Parathyroid adenoma (tissue), 2 donors: ENCODE measurements around the gene ELL.

Experiments
- H2AFZ ChIP-seq: fragments of 300-600 bp; sonication (generic); one replicate; pipeline ENCODE4 v1.7.0; 2017; ENCODE audit warnings: antibody characterized with exemption, mild to moderate bottlenecking
- H3K27ac ChIP-seq: fragments of 300-600 bp; sonication (generic); one replicate; pipeline ENCODE4 v1.7.0; 2017
- H3K27me3 ChIP-seq: fragments of 300-600 bp; sonication (generic); one replicate; pipeline ENCODE4 v1.7.0; 2017; ENCODE audit warnings: low read length; ENCODE audit not compliant: control insufficient read depth, insufficient read depth
- H3K36me3 ChIP-seq: fragments of 300-600 bp; sonication (generic); one replicate; pipeline ENCODE4 v1.7.0; 2017; ENCODE audit warnings: low read length; ENCODE audit not compliant: control insufficient read depth, insufficient read depth
- H3K4me1 ChIP-seq: fragments of 300-600 bp; sonication (generic); one replicate; pipeline ENCODE4 v1.7.0; 2017; ENCODE audit warnings: control low read depth
- H3K4me2 ChIP-seq: fragments of 300-600 bp; sonication (generic); one replicate; pipeline ENCODE4 v1.7.0; 2017; ENCODE audit warnings: low read length
- H3K4me3 ChIP-seq: fragments of 300-600 bp; sonication (generic); one replicate; pipeline ENCODE4 v1.7.0; 2017; ENCODE audit warnings: low read depth, low read length
- H3K79me2 ChIP-seq: fragments of 300-600 bp; sonication (generic); one replicate; pipeline ENCODE4 v1.7.0; 2017; ENCODE audit warnings: control low read depth
- H3K9ac ChIP-seq: fragments of 300-600 bp; sonication (generic); one replicate; pipeline ENCODE4 v1.7.0; 2017; ENCODE audit warnings: mild to moderate bottlenecking
- H3K9me3 ChIP-seq: fragments of 300-600 bp; sonication (generic); one replicate; pipeline ENCODE4 v1.7.0; 2017; ENCODE audit warnings: low read length; ENCODE audit not compliant: control insufficient read depth
- CTCF ChIP-seq: fragments of 300-600 bp; sonication (generic); IDR thresholded peaks from one replicate; pipeline ENCODE4 v1.7.0; 2017; ENCODE audit warnings: antibody characterized with exemption, mild to moderate bottlenecking
- donor health status: primary hyperparathyroidism.

Gene ELL

GRCh38 chr19:18418029-18418482 lies 103.8 kb downstream of the ELL start:
- H3K27ac ChIP-seq, result peak overlapping the region; percentile 88
- H3K27me3 ChIP-seq, result no peaks in the 10 kb centered on the region
- no peak for TF ChIP-seq CTCF
- H2AFZ ChIP-seq, result peak overlapping the region; percentile 93
- H3K9me3 ChIP-seq, result no peaks in the 10 kb centered on the region
- no peaks in the 10 kb centered on the region for H3K36me3 ChIP-seq
- peak overlapping the region; percentile 63 for H3K4me3 ChIP-seq
- peaks cover 20% of the 10 kb centered on the region for H3K4me1 ChIP-seq
- no peak overlapping the region for H3K9ac ChIP-seq
- H3K4me2 ChIP-seq, result peak overlapping the region; percentile 90
- no peaks in the 10 kb centered on the region for H3K79me2 ChIP-seq

DNA sequence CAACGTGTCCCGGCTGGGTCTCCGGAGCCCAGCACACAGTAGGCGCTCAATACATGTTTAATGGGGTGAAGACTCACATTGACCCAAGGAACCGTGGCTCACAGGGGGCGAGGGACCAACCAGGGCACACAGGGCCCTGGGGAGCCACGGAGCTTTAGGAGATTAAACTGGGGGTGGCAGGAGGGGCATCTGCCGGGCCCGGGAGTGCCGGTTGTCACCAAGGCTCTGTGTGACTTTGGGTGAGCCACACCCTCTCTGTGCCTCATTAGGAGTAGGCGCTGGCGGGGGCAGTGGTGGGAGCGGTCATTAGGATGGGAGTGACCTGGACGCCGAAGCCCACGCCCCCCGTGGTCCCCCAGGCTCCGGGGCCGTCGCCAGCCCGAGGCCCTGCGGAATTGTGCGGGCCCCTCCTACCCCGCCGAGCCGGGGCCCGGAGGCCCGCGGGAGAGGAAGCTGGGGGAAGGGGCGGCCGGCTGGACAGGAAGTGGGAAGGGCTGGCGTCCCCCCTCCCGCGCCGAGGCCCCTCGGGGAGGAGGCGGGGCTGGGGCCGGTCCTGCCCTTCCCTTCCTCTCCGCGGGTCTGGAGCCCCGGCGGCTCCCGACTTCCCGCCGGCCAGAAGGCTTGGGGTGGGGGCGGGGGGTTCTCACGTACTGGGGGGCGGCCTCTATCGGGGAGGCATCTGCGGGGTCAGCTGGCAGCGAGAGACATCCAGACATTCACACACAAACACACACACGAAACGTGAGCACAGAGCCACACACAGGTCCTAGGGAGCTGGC lies 104.4 kb downstream of the ELL start:
- Histone ChIP-seq H3K79me2 (no peaks in the 10 kb centered on the region), H3K4me1 (peaks cover 20% of the 10 kb centered on the region), H3K4me2 (peak overlapping the region; percentile 90), H3K27ac (peak overlapping the region; percentile 88), H3K36me3 (no peaks in the 10 kb centered on the region), H3K9ac (no peak overlapping the region), H2AFZ (peak overlapping the region; percentile 93), H3K4me3 (peak overlapping the region; percentile 63), H3K9me3 (no peaks in the 10 kb centered on the region), H3K27me3 (no peaks in the 10 kb centered on the region)
- no peak for TF ChIP-seq CTCF

DNA sequence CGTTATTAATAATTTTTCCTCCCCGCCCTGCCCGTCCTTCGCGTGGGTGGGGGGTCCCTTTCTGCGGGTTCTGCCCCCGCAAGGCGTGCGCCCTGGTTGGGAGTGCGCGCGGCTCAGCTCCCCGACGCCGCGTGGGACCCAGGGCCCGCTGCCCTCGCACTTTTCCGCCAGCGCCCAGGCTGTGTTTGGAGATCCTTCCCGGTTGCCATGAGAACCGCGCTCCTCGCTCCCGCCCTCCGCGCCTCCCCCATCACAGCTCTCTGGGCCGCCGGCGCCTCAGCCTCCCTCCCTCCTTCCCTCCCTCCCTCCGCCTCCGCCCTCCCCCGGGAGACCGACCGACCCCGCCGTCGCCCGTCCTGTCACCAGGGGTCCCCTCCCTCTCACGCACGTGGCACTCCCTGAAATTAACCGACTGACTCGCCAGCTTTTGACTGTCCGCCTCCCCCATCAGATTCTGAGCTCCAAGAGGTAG lies 105.1 kb downstream of the ELL start:
- H2AFZ ChIP-seq, result peak overlapping the region; percentile 93
- TF ChIP-seq CTCF, result no peak
- H3K27ac ChIP-seq, result peak overlapping the region; percentile 88
- no peaks in the 10 kb centered on the region for H3K9me3 ChIP-seq
- no peak overlapping the region for H3K9ac ChIP-seq
- no peaks in the 10 kb centered on the region for H3K27me3 ChIP-seq
- H3K4me2 ChIP-seq, result peak overlapping the region; percentile 90
- no peaks in the 10 kb centered on the region for H3K79me2 ChIP-seq
- peak overlapping the region; percentile 63 for H3K4me3 ChIP-seq
- peaks cover 20% of the 10 kb centered on the region for H3K4me1 ChIP-seq
- no peaks in the 10 kb centered on the region for H3K36me3 ChIP-seq

GRCh38 chr19:18415178-18415867 lies 106.5 kb downstream of the ELL start:
- no peaks in the 10 kb centered on the region for H3K27me3 ChIP-seq
- no peak for TF ChIP-seq CTCF
- H3K9me3 ChIP-seq, result no peaks in the 10 kb centered on the region
- H3K79me2 ChIP-seq, result no peaks in the 10 kb centered on the region
- H3K4me3 ChIP-seq, result no peak overlapping the region
- no peak overlapping the region for H3K9ac ChIP-seq
- H3K36me3 ChIP-seq, result no peaks in the 10 kb centered on the region
- H3K27ac ChIP-seq, result peak overlapping the region; percentile 88
- no peak overlapping the region for H3K4me2 ChIP-seq
- H2AFZ ChIP-seq, result no peak overlapping the region
- H3K4me1 ChIP-seq, result peaks cover 20% of the 10 kb centered on the region
